HG02642 (cell line): Measurements from ENCODE around the gene CYP3A7.
"Not testable (repeated sequence)": the region's sequence is repeated elsewhere in the genome, so short reads cannot be mapped to it uniquely, and the experiment has no call there.

ENCODE experiments used
- ATAC-seq: cut with Tn5 transposase; IDR thresholded peaks from one replicate; pipeline ENCODE4 v1.9.1; 2021; ENCODE audit warnings: mild to moderate bottlenecking; ENCODE audit not compliant: unreplicated experiment, poor library complexity

The CYP3A7 gene

GRCh38 chr7:99734987-99735386 is at the start of gene CYP3A7:
TSS of gene CYP3A7 (minus strand) at chr7:99735196. CDS start at chr7:99735093, 103 bp downstream.
- no peak for ATAC-seq

GRCh38 chr7:99784007-99784406 is 49.0 kb upstream of the CYP3A7 start, which contains the start of gene CYP3A4:
TSS of gene CYP3A4 (minus strand) at chr7:99784184. CDS start at chr7:99784081, 103 bp downstream.
- ATAC-seq, result no peak

- no peak for ATAC-seq
Observed at GRCh38 chr7:99782012-99782953, 47.3 kb upstream of the CYP3A7 start.

GRCh38 chr7:99780588-99780987 is 45.6 kb upstream of the CYP3A7 start:
- ATAC-seq, result no peak

DNA sequence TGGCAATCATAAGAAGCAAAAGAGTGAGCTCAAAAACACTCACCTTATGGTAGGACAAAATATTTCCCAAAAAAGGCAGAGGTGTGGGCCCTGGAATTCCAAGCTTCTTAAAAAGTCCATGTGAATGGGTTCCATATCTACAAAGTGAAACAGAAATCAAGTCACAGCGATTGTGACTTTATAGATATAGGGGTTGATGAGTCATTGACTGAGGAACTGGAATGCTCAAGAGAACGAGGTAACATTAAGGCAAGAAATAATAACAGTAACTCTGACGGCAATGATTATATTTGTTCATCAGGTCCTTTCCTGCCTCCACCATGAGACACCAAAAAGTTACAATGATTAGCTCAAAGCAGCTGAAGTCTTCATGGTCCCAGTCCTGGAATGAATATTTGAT is 45.0 kb upstream of the CYP3A7 start:
- no peak for ATAC-seq

- no peak for ATAC-seq
Observed at GRCh38 chr7:99778880-99779279, 43.9 kb upstream of the CYP3A7 start.

GRCh38 chr7:99773395-99773794 is 38.4 kb upstream of the CYP3A7 start:
- not testable (repeated sequence) for ATAC-seq

GRCh38 chr7:99772565-99772964 is 37.6 kb upstream of the CYP3A7 start:
- no peak for ATAC-seq

- not testable (repeated sequence) for ATAC-seq
Observed at GRCh38 chr7:99769494-99769893, 34.5 kb upstream of the CYP3A7 start.

- ATAC-seq, result no peak
Observed at GRCh38 chr7:99768471-99768870, 33.5 kb upstream of the CYP3A7 start.

DNA sequence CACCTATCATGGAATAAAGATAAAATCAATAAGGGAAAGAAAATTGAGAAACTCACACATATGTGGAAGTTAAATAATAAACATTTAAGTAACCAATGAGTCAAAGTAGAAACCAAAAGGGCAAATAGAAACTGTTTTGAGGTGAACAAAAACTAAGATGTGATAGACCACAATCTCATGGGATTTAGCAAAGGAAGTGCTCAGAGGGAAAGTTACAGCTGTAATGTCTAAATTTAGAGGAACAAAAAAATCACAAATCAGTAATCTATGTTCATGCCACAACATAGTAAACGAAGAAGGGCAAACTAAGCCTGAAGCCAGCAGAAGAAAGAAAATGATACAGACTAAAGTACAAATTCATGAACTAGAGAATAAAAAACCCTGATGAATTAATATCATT is 32.7 kb upstream of the CYP3A7 start:
- peak; percentile 72 for ATAC-seq

DNA sequence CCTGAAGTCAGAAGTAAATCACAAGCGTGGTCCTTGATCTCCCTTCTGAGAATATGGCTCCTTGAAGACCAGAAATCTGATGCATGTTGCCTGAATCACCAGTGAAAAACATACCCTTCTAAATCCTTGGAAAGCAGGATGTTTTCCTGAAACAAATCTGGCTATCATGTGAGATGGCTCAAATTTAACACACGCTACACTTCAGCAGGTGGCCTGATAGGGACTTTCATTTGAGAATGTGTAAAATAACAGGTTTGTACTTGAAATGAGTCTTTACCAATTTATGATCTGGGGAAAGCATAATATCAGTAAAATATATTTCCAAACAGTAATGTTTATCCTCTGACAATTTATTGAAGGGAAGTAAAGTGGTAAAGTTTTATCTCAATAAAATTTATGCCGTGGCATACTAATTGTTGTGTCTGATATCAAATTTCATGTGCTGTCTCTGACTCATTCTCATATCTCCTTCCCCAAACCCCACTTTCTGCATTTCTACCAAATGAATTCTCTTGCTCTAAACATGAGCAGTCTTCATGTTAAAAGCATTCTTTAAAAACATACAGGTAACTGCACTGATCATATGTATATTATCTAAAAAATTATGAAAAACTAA is 31.6 kb upstream of the CYP3A7 start:
- no peak for ATAC-seq

GRCh38 chr7:99764478-99764877 is 29.5 kb upstream of the CYP3A7 start:
- ATAC-seq, result no peak

DNA sequence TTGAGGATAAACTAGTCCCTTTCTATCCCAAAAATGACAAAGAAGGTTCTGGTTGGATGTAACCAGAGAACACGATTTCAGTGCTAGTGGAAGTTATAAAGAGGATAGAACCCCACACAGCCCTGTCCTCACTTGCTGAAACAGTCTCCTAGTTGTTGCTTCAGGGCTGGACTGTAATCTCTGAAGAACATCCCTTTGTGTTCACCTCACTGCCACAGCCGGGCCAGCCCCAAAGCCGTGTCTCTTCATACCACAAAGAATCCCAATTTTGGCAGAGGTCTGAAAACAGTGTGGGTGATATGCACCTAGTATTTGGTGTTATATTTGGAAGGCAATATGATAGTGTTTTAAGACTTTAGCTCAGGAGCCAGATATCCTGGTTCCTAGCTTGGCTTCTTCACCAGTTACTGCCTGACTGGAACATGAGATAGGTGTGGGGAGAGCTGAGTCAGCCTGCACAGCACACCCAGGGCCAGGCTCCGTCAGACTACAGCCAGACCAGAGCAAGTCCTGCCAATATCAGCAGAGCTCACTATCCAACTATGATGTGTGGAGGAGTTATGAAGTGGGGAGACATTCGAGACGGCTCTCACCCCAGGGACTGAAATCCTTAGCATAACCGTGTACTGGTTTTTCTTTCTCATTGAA is 27.8 kb upstream of the CYP3A7 start:
- ATAC-seq, result no peak

- ATAC-seq, result no peak
Observed at GRCh38 chr7:99755085-99755484, 20.1 kb upstream of the CYP3A7 start.

- no peak for ATAC-seq
Observed at GRCh38 chr7:99752356-99752755, 17.4 kb upstream of the CYP3A7 start.

GRCh38 chr7:99751322-99752052 is 16.5 kb upstream of the CYP3A7 start:
- not testable (repeated sequence) for ATAC-seq

DNA sequence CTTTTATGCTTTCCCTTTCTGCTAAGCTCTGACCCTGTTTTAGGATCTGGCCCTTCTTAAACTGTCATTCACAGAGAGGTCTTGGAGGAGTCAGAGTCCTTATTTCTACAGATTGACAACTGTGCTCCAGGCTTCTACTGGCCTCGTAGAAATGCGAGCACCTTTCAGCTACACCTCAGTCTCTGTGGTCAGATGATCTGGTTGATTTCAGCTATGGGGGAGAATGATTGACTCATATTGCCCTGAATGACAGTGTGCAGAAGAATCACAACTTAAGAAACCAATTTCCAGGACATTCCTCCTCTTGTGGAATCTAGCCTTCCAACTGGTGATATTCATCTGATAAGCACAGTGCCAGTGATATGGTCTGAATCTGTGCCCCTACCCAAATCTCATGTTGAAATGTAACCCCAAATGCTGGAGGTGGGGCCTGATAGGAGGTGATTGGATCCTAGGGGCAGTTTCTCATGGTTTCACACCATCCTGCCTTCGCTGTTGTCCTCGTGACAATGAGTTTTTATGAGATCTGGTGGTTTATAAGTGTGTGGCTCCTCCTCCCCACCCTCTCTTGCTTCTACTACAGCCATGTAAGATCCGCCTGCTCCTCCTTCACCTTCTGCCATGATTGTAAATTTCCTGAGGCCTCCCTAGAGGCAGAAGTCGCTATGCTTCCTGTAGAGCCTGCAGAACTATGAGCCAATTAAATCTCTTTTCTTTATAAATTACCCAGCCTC is 14.0 kb upstream of the CYP3A7 start:
- no peak for ATAC-seq

DNA sequence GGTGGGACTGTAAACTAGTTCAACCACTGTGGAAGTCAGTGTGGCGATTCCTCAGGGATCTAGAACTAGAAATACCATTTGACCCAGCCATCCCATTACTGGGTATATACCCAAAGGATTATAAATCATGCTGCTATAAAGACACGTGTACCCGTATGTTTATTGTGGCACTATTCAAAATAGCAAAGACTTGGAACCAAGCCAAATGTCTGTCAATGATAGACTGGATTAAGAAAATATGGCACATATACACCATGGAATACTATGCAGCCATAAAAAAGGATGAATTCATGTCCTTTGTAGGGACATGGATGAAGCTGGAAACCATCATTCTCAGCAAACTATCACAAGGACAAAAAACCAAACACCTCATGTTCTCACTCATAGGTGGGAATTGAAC is 11.9 kb upstream of the CYP3A7 start:
- not testable (repeated sequence) for ATAC-seq

GRCh38 chr7:99745395-99745794 is 10.4 kb upstream of the CYP3A7 start:
- not testable (repeated sequence) for ATAC-seq
